Measurements from ENCODE around the gene CADM1. TPM values are rescaled to one million over a fixed set of nuclear protein-coding genes. Genes with fewer than 3 reads are reported as not detected.
A peak's percentile ranks its signal among the peaks of the same experiment; 100 is the strongest.

CADM1 gene
- polyA plus RNA-seq, 4 donors, result 2.2 to 10.9 (median 5.8) TPM

- H3K36me3 ChIP-seq (ENCODE audit: control insufficient read depth in 3 of 3, insufficient read depth in 2 of 3, low read depth in 1 of 3, low read length in 3 of 3), result no peaks in the 10 kb centered on the region
- H3K4me1 ChIP-seq (ENCODE audit: control insufficient read depth in 3 of 3, insufficient read depth in 2 of 3, low read depth in 1 of 3, low read length in 2 of 3), result peaks cover 0 to 6% (median 0%) of the 10 kb centered on the region in 3 donors
- no peak overlapping the region for H3K27ac ChIP-seq (ENCODE audit: low read depth in 1 of 3, low read length in 2 of 3)
- H3K9me3 ChIP-seq (ENCODE audit: control insufficient read depth in 2 of 2, insufficient read depth in 1 of 2, low read depth in 1 of 2, low read length in 1 of 2), result no peaks in the 10 kb centered on the region
- H3K27me3 ChIP-seq (ENCODE audit: control insufficient read depth in 3 of 3, insufficient read depth in 3 of 3, low read length in 3 of 3), result no peaks in the 10 kb centered on the region
- H3K4me3 ChIP-seq (ENCODE audit: low read depth in 1 of 3, low read length in 3 of 3), result no peak overlapping the region
- DNase-seq, result peak in 1 of 2 donors; percentile 13
- WGBS, 3 donors, result 53 to 88% (median 67%) methylated on average over 3 of the region's 3 CpGs
- FAIRE-seq, result no peak
Measured at GRCh38 chr11:115408036-115408921, 95.9 kb downstream of the CADM1 start.

DNA sequence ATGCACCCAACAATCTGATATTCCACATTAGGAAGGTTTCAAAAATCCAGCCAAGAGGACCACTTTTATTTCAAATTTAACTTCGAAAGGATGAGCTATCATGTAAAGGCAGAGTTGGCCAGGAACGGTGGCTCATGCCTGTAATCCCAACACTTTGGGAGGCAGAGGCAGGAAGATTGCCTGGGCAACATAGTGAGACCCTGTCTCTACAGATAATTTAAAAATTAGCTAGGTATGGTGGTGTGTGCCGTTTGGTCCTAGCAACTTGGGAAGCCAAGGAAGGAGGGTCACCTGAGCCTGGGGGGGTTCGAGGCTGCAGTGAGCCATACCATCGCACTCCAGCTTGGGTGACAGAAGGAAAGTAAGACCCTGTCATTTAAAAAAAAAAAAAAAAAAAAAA is 96.7 kb downstream of the CADM1 start:
- WGBS, 3 donors, result 85 to 91% (median 89%) methylated on average over 5 of the region's 5 CpGs
- no peaks in the 10 kb centered on the region for H3K36me3 ChIP-seq (ENCODE audit: control insufficient read depth in 3 of 3, insufficient read depth in 2 of 3, low read depth in 1 of 3, low read length in 3 of 3)
- H3K4me3 ChIP-seq (ENCODE audit: low read depth in 1 of 3, low read length in 3 of 3), result no peak overlapping the region
- FAIRE-seq (no peak), DNase-seq (no peak)
- no peaks in the 10 kb centered on the region for H3K9me3 ChIP-seq (ENCODE audit: control insufficient read depth in 2 of 2, insufficient read depth in 1 of 2, low read depth in 1 of 2, low read length in 1 of 2)
- H3K27ac ChIP-seq (ENCODE audit: low read depth in 1 of 3, low read length in 2 of 3), result no peak overlapping the region
- no peaks in the 10 kb centered on the region for H3K27me3 ChIP-seq (ENCODE audit: control insufficient read depth in 3 of 3, insufficient read depth in 3 of 3, low read length in 3 of 3)
- peaks cover 0 to 6% (median 0%) of the 10 kb centered on the region in 3 donors for H3K4me1 ChIP-seq (ENCODE audit: control insufficient read depth in 3 of 3, insufficient read depth in 2 of 3, low read depth in 1 of 3, low read length in 2 of 3)

DNA sequence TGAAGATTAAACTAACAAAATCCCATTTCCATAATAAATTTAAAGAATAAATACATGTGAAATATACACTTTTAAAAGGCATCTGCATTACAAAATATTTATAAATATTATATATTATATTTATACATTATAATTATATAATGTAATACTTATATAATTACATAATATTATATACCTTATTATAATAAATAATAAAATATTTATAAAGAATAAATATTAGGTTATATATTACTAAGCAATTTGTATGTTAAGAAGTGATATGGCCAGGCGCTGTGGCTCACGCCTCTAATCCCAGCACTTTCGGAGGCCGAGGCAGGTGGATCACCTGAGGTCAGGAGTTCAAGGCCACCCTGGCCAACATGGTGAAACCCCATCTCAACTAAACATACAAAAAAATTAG is 97.8 kb downstream of the CADM1 start:
- 93 to 97% (median 96%) methylated on average over 4 of the region's 4 CpGs for WGBS, 3 donors
- peak; percentile 91 for FAIRE-seq

GRCh38 chr11:115398333-115399080 is 105.7 kb downstream of the CADM1 start:
- FAIRE-seq (no peak), DNase-seq (no peak)
- no peaks in the 10 kb centered on the region for H3K4me1 ChIP-seq (ENCODE audit: control insufficient read depth in 3 of 3, insufficient read depth in 2 of 3, low read depth in 1 of 3, low read length in 2 of 3)
- H3K4me3 ChIP-seq (ENCODE audit: low read depth in 1 of 3, low read length in 3 of 3), result no peak overlapping the region
- H3K27ac ChIP-seq (ENCODE audit: low read depth in 1 of 3, low read length in 2 of 3), result no peak overlapping the region
- H3K9me3 ChIP-seq (ENCODE audit: control insufficient read depth in 2 of 2, insufficient read depth in 1 of 2, low read depth in 1 of 2, low read length in 1 of 2), result no peaks in the 10 kb centered on the region
- H3K27me3 ChIP-seq (ENCODE audit: control insufficient read depth in 3 of 3, insufficient read depth in 3 of 3, low read length in 3 of 3), result no peaks in the 10 kb centered on the region
- no peaks in the 10 kb centered on the region for H3K36me3 ChIP-seq (ENCODE audit: control insufficient read depth in 3 of 3, insufficient read depth in 2 of 3, low read depth in 1 of 3, low read length in 3 of 3)
- WGBS, 3 donors, result 76 to 87% (median 78%) methylated on average over 2 of the region's 2 CpGs

More for the DNA sequence above, 97.8 kb downstream of the CADM1 start:
- Histone ChIP-seq H3K27me3 (ENCODE audit: control insufficient read depth in 3 of 3, insufficient read depth in 3 of 3, low read length in 3 of 3) (no peaks in the 10 kb centered on the region), H3K4me1 (ENCODE audit: control insufficient read depth in 3 of 3, insufficient read depth in 2 of 3, low read depth in 1 of 3, low read length in 2 of 3) (peaks cover 0 to 6% (median 0%) of the 10 kb centered on the region in 3 donors), H3K36me3 (ENCODE audit: control insufficient read depth in 3 of 3, insufficient read depth in 2 of 3, low read depth in 1 of 3, low read length in 3 of 3) (no peaks in the 10 kb centered on the region), H3K4me3 (ENCODE audit: low read depth in 1 of 3, low read length in 3 of 3) (no peak overlapping the region), H3K27ac (ENCODE audit: low read depth in 1 of 3, low read length in 2 of 3) (no peak overlapping the region), H3K9me3 (ENCODE audit: control insufficient read depth in 2 of 2, insufficient read depth in 1 of 2, low read depth in 1 of 2, low read length in 1 of 2) (no peaks in the 10 kb centered on the region)
- DNase-seq, result no peak

DNA sequence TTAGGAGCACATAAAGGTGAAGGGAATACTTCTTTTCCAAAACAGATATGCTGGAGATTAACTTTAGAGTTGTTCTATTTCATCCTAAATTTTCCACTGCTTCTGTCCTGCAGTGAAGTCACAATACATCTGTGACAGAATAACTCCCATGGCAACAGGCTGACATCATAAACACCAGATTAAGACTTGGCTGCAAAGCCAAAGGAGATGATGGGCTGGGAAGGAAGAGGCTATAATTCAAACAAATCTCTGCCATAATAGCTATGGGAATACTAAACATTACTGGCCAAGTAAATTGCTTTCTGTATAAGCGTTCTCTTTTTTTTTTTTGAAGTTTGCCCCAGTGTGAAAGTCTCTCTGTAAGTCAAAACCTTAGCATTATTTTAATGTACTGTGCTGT is 107.7 kb downstream of the CADM1 start:
- 56 to 73% (median 67%) methylated on average over 1 of the region's 1 CpG for WGBS, 3 donors
- DNase-seq, result peak in 1 of 2 donors; percentile 5
- Histone ChIP-seq H3K27me3 (ENCODE audit: control insufficient read depth in 3 of 3, insufficient read depth in 3 of 3, low read length in 3 of 3) (no peaks in the 10 kb centered on the region), H3K9me3 (ENCODE audit: control insufficient read depth in 2 of 2, insufficient read depth in 1 of 2, low read depth in 1 of 2, low read length in 1 of 2) (no peaks in the 10 kb centered on the region), H3K4me1 (ENCODE audit: control insufficient read depth in 3 of 3, insufficient read depth in 2 of 3, low read depth in 1 of 3, low read length in 2 of 3) (no peaks in the 10 kb centered on the region), H3K36me3 (ENCODE audit: control insufficient read depth in 3 of 3, insufficient read depth in 2 of 3, low read depth in 1 of 3, low read length in 3 of 3) (no peaks in the 10 kb centered on the region), H3K4me3 (ENCODE audit: low read depth in 1 of 3, low read length in 3 of 3) (no peak overlapping the region), H3K27ac (ENCODE audit: low read depth in 1 of 3, low read length in 2 of 3) (no peak overlapping the region)
- FAIRE-seq, result no peak

GRCh38 chr11:115393950-115394349 is 110.3 kb downstream of the CADM1 start:
- Histone ChIP-seq H3K4me1 (ENCODE audit: control insufficient read depth in 3 of 3, insufficient read depth in 2 of 3, low read depth in 1 of 3, low read length in 2 of 3) (no peaks in the 10 kb centered on the region), H3K36me3 (ENCODE audit: control insufficient read depth in 3 of 3, insufficient read depth in 2 of 3, low read depth in 1 of 3, low read length in 3 of 3) (no peaks in the 10 kb centered on the region), H3K4me3 (ENCODE audit: low read depth in 1 of 3, low read length in 3 of 3) (no peak overlapping the region), H3K27ac (ENCODE audit: low read depth in 1 of 3, low read length in 2 of 3) (no peak overlapping the region), H3K9me3 (ENCODE audit: control insufficient read depth in 2 of 2, insufficient read depth in 1 of 2, low read depth in 1 of 2, low read length in 1 of 2) (no peaks in the 10 kb centered on the region), H3K27me3 (ENCODE audit: control insufficient read depth in 3 of 3, insufficient read depth in 3 of 3, low read length in 3 of 3) (no peaks in the 10 kb centered on the region)
- FAIRE-seq (no peak), DNase-seq (no peak)

- DNase-seq, result no peak
- no peaks in the 10 kb centered on the region for H3K4me1 ChIP-seq (ENCODE audit: control insufficient read depth in 3 of 3, insufficient read depth in 2 of 3, low read depth in 1 of 3, low read length in 2 of 3)
- no peaks in the 10 kb centered on the region for H3K9me3 ChIP-seq (ENCODE audit: control insufficient read depth in 2 of 2, insufficient read depth in 1 of 2, low read depth in 1 of 2, low read length in 1 of 2)
- H3K27me3 ChIP-seq (ENCODE audit: control insufficient read depth in 3 of 3, insufficient read depth in 3 of 3, low read length in 3 of 3), result no peaks in the 10 kb centered on the region
- no peak for FAIRE-seq
- H3K36me3 ChIP-seq (ENCODE audit: control insufficient read depth in 3 of 3, insufficient read depth in 2 of 3, low read depth in 1 of 3, low read length in 3 of 3), result no peaks in the 10 kb centered on the region
- 48 to 68% (median 63%) methylated on average over 1 of the region's 1 CpG for WGBS, 3 donors
- no peak overlapping the region for H3K4me3 ChIP-seq (ENCODE audit: low read depth in 1 of 3, low read length in 3 of 3)
- no peak overlapping the region for H3K27ac ChIP-seq (ENCODE audit: low read depth in 1 of 3, low read length in 2 of 3)
Measured at GRCh38 chr11:115391598-115391997, 112.6 kb downstream of the CADM1 start.

DNA sequence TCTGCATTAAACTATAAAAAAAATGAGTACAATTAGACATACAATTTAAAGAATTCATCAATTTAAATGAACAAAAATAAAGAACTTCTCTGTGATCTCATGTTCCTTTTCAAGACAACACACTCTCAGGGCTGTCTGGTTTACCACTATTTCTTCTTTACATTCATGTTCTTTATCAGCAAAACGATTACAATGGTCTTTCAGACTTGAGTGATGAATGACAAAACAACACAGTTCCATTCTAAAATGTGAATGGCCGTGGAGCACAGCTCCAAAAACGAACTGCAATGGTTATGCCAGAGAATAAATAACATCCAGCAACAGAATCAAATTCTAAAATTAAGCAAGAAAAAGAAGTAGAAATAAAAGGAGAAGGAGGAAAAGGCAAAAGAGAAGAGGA is 113.1 kb downstream of the CADM1 start:
- DNase-seq, result no peak
- Histone ChIP-seq H3K4me3 (ENCODE audit: low read depth in 1 of 3, low read length in 3 of 3) (no peak overlapping the region), H3K4me1 (ENCODE audit: control insufficient read depth in 3 of 3, insufficient read depth in 2 of 3, low read depth in 1 of 3, low read length in 2 of 3) (no peaks in the 10 kb centered on the region), H3K9me3 (ENCODE audit: control insufficient read depth in 2 of 2, insufficient read depth in 1 of 2, low read depth in 1 of 2, low read length in 1 of 2) (no peaks in the 10 kb centered on the region), H3K27ac (ENCODE audit: low read depth in 1 of 3, low read length in 2 of 3) (no peak overlapping the region), H3K36me3 (ENCODE audit: control insufficient read depth in 3 of 3, insufficient read depth in 2 of 3, low read depth in 1 of 3, low read length in 3 of 3) (no peaks in the 10 kb centered on the region), H3K27me3 (ENCODE audit: control insufficient read depth in 3 of 3, insufficient read depth in 3 of 3, low read length in 3 of 3) (peaks cover 0 to 1% (median 0%) of the 10 kb centered on the region in 3 donors)
- no peak for FAIRE-seq
- 35 to 43% (median 42%) methylated on average over 3 of the region's 3 CpGs for WGBS, 3 donors
